OCI-LY3 (cell line): ENCODE data around the gene LONP1.

Experiments used
- CTCF ChIP-seq: fragments of 200-600, 300-600 bp; sonication (generic); IDR thresholded peaks from 2 replicates; pipeline ENCODE4 v1.5.1; 2014; ENCODE audit warnings: antibody characterized with exemption, low read length, low read depth
- EZH2phosphoT487 ChIP-seq: fragments of 200-600 bp; shearing (Covaris generic); IDR thresholded peaks from 2 replicates; pipeline ENCODE4 v1.6.1; 2018; ENCODE audit warnings: antibody characterized with exemption, mixed run types, low read depth

GRCh38 chr19:5677580-5677979, 42.4 kb downstream of the LONP1 start:
- TF ChIP-seq CTCF = no peak
- no peak for TF ChIP-seq EZH2phosphoT487
